Activated naive CD8-positive, alpha-beta T cell treated with anti-CD3 and anti-CD28 coated beads, Interleukin-2, amount 50 U/mL, for 16 hours (primary cell): ENCODE data around the gene AEBP1.

Experiments
- DNase-seq: peaks from one replicate; pipeline ENCODE4 v3.0.0-alpha.2; 2020; ENCODE audit warnings: low read depth, low spot score

Gene AEBP1

DNA sequence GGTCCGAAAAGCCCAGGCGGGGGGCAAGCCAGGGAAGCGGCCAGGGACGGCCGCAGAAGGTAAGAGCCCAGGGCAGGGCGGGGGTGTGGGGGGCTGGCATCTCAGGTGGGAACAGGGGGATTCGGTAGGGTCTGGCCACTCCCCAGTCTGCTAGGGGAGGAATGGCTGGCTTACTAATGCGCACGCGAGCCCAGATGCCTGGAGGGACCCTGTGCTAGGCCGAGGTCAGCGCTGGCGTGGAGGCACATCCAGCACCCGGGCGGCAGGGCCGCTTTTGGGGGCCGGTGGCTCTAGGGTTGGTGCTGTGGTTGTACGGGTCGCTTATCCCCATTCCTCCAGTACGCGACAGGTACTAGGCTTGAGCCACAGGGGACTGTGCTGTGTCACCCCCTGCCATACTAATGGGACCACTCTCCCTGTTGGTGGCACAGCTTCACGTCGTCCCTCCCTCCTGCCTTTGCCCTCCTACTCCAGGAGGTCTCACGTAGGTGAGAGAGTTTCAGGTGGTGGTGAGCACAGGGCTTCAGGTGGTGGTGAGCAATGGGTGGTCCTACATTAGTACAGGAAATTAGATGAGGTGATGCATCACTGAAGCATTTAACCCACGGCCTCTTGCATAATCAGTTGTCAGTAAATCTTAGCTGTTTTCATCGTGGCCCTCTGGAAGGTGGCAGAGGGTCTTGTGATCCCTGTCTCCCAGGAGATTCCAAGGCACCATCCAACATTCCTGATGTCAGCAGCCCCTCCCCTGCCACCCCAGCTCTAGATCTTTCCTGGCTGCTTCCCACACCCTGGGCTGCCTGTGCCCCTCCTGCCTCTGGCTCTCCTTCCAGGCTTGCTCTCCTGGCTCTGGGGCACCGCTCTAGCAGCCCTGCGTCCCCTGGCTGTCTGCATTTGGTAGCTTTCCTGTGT lies 971 bp downstream of the AEBP1 start:
- DNase-seq, result no peak

DNA sequence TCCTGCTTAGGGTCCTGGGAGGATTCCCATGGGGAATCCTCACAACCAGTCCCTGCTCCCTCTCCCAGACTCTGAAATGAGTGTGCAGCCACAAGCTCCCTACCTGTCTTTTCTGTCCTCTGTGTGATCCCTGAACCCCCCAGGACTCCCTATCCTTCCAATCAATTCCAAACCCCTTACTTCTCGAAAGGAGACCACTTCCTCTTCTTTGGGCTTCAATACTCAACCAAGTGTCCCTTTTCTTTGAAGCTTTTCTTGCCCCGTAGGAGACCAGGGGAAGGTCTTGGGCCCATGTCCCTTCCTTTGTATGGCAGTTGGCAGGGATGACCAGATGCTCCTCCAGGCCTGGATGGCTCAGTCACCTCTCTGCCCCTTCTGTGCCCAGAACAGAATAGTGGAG lies 1.7 kb downstream of the AEBP1 start:
- no peak for DNase-seq

DNA sequence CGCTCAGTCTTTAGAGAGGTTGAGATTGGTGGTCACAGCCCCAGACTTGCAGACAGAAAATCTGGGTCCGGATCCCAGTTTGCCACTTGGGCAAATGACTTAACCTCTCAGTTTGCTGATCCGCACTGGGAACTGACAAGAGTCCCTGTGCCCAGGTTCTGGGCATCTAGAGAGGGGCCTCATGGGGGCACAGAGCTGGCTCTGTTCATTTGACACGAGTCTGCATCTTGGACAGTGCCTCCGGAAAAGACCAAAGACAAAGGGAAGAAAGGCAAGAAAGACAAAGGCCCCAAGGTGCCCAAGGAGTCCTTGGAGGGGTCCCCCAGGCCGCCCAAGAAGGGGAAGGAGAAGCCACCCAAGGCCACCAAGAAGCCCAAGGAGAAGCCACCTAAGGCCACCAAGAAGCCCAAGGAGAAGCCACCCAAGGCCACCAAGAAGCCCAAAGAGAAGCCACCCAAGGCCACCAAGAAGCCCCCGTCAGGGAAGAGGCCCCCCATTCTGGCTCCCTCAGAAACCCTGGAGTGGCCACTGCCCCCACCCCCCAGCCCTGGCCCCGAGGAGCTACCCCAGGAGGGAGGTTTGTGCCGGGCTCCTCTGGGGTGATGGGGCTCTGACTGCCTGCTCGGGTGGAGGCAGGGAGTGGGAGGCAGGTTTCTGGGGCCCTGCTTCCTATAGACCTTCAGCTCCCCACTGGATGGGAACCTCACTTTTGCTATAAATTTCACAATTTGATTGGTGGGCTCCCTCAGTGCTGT lies 2.3 kb downstream of the AEBP1 start:
- DNase-seq, result no peak

DNA sequence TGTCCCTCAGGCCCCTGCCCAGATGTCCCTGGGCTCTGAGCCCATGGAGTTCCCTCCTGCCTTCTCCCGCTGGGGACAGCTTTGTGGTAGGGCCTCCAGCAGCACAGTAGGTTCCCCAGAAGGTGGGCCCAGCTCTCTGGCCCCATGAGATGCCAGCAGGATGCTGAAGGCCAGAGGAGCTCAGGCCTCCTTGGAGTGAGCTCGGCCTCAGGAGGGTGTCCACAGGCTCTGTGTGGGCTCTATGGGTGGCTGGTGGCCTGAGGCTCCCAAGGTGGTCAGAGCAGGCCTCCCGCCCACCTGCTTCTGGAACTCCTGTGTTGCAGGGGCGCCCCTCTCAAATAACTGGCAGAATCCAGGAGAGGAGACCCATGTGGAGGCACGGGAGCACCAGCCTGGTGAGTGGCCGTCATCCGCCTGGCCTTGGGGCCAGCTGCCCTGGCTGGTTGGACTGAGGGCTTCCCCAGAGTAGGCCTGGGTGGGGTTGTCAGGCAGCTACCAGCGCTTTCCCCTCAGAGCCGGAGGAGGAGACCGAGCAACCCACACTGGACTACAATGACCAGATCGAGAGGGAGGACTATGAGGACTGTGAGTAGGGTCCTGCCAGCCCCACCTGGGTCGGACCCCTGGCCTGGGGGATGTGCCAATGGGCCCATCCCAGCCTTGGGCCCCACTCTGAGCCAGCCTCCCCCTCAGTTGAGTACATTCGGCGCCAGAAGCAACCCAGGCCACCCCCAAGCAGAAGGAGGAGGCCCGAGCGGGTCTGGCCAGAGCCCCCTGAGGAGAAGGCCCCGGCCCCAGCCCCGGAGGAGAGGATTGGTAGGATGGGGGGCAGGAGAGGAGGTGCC lies 3.2 kb downstream of the AEBP1 start:
- DNase-seq, result no peak

DNA sequence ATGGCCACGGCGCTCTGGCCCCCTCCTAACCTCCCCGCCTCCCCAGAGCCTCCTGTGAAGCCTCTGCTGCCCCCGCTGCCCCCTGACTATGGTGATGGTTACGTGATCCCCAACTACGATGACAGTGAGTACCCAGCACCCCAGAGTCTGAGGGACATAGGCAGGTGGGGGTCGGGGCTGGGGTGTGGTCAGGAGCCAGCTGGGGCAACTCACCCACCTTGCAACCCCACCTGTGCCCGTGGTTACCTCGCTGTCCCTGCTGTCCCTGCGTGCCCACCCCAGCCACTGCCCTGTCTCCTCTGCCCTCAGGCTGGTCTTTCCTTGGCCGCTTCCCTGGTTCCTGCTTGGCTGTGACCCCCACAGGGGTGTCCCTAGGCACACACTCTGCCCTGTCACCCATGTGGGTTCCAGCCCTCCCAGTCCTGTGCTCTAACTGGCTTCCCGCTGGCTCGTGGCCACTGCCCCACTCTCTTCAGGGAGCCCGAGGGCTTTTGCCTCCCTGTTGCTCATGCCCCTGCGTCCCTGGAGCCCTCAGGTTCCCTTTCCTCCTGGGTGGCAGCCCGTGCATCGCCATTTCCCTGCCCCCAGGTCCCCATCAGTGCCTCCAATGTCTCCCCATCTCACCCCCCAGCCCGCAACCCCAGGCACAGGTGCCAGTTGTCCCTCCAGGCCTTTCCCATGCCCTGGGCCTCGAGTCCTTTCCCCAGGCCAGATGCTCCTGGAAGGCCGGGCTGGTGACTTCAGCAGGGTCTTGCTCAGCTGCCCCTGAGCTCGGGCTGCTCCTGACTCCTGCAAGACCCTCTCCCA lies 4.0 kb downstream of the AEBP1 start:
- no peak for DNase-seq

DNA sequence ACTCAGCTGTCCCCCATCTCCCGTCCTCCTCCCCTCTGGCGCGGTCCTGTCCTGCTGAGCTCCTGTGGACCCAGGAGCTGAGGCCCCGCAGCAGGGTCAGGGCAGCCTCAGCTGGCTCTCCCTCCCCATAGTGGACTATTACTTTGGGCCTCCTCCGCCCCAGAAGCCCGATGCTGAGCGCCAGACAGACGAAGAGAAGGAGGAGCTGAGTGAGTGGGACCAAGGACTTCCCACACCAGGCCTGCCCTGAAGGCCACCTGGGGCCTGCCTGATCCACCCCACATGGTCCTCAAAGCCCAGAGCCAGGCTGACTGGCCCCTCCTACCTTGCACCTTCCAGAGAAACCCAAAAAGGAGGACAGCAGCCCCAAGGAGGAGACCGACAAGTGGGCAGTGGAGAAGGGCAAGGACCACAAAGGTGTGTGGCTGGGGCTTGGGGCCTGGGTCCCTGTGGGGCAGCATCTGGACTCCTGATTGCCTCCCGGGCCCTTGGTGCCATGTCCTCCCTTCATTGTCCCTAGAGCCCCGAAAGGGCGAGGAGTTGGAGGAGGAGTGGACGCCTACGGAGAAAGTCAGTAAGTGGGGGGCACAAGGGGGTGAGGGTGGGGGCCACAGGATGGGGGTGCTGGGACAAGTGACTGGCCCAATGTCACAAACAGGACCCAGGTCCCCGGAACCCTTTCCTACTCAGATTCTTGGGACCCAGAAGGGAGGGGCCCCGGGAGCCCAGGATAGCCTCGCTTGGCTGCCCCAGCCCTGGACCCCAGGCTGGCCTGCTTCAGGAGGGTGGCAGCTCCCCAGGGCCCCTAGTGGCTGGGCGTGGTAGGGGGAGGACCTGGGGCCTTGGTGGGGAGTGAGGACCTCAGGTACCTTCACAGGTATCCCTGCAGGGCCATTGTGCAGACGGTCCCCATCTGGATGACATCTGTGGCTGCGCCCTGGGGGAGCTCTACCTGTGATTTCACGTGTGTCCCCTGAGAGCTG lies 4.9 kb downstream of the AEBP1 start:
- no peak for DNase-seq

DNA sequence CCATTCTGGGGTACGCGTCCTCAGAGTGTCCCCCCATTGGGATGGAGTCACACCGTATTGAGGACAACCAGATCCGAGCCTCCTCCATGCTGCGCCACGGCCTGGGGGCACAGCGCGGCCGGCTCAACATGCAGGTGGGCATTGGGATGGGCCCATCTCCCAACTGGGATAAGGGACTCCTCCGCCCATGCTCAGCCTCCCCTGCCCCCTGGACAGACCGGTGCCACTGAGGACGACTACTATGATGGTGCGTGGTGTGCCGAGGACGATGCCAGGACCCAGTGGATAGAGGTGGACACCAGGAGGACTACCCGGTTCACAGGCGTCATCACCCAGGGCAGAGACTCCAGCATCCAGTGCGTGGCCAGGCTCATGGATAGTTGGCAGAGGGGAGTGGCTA lies 5.8 kb downstream of the AEBP1 start:
- no peak for DNase-seq

DNA sequence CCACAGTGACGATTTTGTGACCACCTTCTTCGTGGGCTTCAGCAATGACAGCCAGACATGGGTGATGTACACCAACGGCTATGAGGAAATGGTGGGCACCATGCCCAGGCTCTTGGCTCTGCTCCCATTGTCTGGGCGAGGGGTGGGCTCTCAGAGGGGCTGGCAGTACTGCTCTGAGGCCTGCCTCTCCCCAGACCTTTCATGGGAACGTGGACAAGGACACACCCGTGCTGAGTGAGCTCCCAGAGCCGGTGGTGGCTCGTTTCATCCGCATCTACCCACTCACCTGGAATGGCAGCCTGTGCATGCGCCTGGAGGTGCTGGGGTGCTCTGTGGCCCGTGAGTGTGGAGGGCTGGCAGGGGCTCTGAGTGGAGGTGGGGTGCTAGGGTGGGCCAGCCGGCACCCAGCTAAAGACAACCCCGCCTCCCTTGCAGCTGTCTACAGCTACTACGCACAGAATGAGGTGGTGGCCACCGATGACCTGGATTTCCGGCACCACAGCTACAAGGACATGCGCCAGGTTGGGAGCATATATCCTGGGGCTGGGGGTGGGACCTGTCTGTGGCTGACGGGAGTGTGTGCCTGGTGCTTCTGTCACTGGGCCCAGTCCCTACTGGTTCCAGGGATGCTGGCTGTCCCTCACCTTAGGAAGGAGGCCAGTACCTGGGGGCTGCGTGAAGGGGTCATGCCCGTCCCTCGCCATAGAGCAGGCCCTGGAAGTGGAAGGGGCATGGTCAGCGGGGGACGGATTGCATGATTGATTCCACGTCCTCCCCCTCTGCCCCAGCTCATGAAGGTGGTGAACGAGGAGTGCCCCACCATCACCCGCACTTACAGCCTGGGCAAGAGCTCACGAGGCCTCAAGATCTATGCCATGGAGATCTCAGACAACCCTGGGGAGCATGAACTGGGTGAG lies 6.8 kb downstream of the AEBP1 start:
- DNase-seq, result no peak

DNA sequence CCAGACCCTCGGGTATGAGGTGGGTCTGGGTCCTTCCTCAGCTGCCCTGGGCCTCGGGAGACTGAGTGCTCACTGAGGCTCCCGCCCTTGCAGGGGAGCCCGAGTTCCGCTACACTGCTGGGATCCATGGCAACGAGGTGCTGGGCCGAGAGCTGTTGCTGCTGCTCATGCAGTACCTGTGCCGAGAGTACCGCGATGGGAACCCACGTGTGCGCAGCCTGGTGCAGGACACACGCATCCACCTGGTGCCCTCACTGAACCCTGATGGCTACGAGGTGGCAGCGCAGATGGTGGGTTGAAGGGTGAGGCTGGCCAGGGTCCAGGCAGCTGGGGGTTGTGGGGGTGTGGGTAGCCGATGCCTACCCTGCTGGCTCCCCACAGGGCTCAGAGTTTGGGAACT lies 7.6 kb downstream of the AEBP1 start:
- DNase-seq, result no peak

DNA sequence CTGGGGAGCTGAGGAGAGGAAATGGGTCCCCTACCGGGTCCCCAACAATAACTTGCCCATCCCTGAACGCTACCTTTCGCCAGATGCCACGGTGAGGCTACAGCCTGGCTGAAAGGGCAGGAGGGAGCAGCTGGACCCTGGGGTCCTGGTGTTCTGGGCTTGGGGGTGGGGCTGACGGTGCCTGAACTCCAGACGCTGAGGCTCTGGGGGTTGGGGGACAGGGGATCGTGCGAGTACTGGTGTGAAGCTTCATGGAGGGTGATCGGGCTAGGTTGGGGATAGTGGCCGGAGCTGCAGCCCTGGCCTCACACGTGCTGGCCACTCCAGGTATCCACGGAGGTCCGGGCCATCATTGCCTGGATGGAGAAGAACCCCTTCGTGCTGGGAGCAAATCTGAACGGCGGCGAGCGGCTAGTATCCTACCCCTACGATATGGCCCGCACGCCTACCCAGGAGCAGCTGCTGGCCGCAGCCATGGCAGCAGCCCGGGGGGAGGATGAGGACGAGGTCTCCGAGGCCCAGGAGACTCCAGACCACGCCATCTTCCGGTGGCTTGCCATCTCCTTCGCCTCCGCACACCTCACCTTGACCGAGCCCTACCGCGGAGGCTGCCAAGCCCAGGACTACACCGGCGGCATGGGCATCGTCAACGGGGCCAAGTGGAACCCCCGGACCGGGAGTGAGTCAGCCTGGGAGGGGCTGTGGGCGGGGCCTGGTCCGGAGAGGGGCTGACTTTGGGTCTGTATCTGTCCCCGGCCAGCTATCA lies 8.3 kb downstream of the AEBP1 start:
- no peak for DNase-seq

DNA sequence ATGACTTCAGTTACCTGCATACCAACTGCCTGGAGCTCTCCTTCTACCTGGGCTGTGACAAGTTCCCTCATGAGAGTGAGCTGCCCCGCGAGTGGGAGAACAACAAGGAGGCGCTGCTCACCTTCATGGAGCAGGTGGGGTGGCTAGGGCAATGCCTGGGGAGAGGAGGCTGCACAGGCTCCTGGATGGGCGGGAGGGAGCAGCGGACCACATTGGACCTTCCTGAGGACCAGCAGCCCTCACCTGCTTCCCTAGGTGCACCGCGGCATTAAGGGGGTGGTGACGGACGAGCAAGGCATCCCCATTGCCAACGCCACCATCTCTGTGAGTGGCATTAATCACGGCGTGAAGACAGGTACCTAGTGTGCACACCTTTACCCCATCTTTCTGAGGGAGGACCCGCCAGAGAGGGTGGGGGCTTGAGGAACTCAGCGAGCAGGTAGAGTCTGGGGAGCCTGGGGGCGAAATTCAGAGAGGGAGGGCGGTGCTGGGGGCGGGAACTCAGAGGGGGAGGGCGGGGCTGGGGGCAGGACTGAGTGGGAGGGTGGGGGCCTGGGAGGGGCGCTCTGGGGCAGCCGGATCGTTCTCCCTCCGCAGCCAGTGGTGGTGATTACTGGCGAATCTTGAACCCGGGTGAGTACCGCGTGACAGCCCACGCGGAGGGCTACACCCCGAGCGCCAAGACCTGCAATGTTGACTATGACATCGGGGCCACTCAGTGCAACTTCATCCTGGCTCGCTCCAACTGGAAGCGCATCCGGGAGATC lies 9.0 kb downstream of the AEBP1 start:
- DNase-seq, result no peak

DNA sequence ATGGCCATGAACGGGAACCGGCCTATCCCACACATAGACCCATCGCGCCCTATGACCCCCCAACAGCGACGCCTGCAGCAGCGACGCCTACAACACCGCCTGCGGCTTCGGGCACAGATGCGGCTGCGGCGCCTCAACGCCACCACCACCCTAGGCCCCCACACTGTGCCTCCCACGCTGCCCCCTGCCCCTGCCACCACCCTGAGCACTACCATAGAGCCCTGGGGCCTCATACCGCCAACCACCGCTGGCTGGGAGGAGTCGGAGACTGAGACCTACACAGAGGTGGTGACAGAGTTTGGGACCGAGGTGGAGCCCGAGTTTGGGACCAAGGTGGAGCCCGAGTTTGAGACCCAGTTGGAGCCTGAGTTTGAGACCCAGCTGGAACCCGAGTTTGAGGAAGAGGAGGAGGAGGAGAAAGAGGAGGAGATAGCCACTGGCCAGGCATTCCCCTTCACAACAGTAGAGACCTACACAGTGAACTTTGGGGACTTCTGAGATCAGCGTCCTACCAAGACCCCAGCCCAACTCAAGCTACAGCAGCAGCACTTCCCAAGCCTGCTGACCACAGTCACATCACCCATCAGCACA lies 9.7 kb downstream of the AEBP1 start:
- no peak for DNase-seq

DNA sequence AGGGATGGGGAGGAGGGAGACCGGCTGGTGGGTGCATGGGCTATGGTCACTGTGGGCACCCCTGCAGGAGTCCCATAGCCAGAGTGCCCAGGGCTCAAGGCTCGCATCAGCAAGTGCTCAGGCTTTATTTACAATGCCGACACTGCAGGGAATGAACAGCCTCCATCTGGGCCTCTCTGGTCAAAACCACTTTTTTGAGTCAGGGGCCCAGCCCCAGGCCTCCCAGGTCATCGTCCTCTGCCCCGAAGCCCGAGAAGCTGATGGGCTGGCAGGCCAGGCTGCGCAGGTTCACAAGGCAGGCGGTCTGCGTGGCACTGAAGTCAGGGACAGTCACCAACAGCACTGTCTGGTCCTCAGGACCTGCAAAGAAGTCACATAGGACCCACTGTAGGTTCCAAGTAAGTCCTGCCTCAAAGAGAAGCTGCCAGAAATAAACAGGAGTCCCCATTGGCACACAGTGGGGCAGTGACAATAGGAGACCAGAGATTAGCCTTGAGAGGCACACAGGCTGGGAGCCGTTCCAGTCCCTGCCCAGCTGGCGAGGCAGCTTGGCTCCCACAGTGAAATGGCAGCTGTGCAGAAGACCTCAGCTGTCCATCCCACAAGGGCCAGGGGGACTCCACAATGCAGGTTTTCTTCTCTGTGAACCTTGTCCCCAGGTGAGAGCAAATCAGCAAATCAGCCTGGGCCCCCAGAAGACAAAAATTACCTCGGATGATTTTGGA lies 10.6 kb downstream of the AEBP1 start:
- no peak for DNase-seq

DNA sequence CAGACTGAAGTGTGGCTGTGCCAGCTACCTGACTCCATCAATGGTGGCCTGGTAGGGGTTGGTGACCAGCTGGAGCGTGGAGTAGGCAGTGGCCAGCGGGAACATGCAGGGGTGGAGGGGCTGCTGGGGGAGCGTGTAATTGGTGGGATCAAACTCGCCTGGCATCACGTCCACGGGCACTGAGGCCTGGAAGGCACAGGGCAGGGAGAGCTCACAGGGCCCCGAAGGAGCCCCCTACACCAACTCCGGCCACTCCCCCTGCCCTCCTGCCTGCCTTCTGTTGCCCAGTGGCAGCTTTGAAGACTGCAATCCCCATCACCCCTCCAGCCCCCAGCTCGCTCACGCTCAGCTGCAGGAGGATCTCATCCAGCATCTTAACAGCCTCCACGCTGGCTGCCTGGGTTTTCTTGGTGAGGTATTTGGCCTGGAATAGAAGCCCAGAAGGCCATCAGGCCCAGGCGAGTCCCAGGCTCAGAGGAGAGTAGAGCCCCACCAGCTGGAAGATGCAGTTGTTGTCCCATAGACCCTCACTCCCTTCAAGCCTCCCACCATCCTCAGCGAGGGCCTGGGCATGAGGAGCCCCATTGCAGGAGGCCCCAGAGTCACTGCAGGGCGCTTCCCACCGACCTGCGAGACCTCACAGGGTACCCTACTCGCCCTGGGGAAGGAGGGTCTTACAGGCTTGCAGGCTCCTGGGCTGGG lies 12.1 kb downstream of the AEBP1 start:
- no peak for DNase-seq

DNA sequence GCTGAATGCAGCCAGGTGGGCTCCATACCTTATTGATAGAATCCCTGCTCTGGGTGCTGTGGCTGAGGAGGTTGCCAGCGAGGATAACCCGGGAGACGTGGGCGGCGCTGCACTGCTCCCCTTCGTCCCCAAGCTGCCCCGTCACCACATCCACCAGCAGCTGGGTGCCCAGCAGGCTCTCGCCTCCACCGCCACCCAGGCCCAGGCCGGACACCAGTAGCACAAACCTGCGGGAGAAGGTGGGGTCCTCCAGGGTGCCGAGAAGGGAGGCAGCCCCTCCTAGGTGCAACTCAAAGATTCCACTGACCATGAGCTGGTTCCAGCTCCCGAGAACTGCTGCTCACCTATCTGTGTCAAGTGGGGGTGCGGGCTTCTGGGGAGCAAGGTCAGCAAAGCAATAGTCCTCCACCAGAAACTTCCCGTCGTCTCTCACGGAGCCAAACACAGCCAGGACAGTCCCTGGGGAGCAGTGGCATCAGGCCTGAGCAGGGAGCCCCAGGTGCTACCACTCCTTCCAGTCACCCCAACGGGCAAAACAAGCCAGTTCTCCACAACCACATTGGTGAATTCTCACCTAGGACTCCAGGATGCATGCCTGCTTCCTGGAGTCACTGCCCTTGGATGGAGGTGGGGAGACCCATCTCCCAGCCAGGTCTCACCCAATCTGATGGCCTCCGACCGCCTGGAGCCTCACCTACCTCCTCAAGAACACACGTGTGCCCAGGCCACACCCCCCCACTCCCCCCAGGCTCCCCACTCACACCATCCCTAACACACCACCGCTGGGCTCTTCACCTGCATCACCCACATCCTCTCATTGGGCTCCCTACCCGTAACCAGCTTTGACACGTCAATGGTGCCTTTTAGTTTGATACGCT lies 12.9 kb downstream of the AEBP1 start:
- DNase-seq, result no peak
